Mesenteric fat pad (tissue), 1 donor: Measurements from ENCODE around the gene SLC18A2. TPM values are rescaled to one million over a fixed set of nuclear protein-coding genes. Genes with fewer than 3 reads are reported as not detected.

Source experiments
- DNase-seq: peaks from one replicate; pipeline ENCODE4 v3.0.0-alpha.2; 2020; ENCODE audit warnings: low spot score
- total RNA-seq: library from RNA; stranded (reverse); fragmentation: NEBNext Ultra II Directional; extraction: Animal tissue kit (Norgen Biotek cat#: 25700); gene quantifications from one replicate; pipeline ENCODE4 v1.2.1, GENCODE V29; 2021
- donor health status: DM: yes; HTN: yes; CAD: no.

The SLC18A2 gene
- total RNA-seq, 1 donor from 2014 or later, result 0.42 TPM

- DNase-seq, result no peak
Observed at GRCh38 chr10:117311261-117311660, 70.3 kb downstream of the SLC18A2 start.

- DNase-seq, result no peak
Observed at GRCh38 chr10:117312430-117312829, 71.5 kb downstream of the SLC18A2 start.

- no peak for DNase-seq
Observed at GRCh38 chr10:117313641-117314040, 72.7 kb downstream of the SLC18A2 start.

- DNase-seq, result no peak
Observed at GRCh38 chr10:117316701-117317100, 75.8 kb downstream of the SLC18A2 start.

- no peak for DNase-seq
Observed at GRCh38 chr10:117318909-117319308, 78.0 kb downstream of the SLC18A2 start.

- DNase-seq, result no peak
Observed at GRCh38 chr10:117320050-117320665, 79.2 kb downstream of the SLC18A2 start.

GRCh38 chr10:117322260-117322659, 81.3 kb downstream of the SLC18A2 start:
- no peak for DNase-seq

GRCh38 chr10:117324367-117324766, 83.5 kb downstream of the SLC18A2 start:
- no peak for DNase-seq

- no peak for DNase-seq
Observed at GRCh38 chr10:117327262-117327661, 86.3 kb downstream of the SLC18A2 start.

Other genes with a start within 250 kb of the SLC18A2 start
- 21.1 TPM for gene SHTN1, start 235.9 kb upstream of the SLC18A2 start, total RNA-seq
- gene VAX1, start 102.8 kb upstream of the SLC18A2 start, total RNA-seq, result not detected
- not detected for gene KCNK18, start 43.6 kb upstream of the SLC18A2 start, total RNA-seq
- gene PDZD8, start 134.3 kb downstream of the SLC18A2 start, total RNA-seq, result 36.7 TPM